ENCODE data around the gene L3MBTL1.

Gene L3MBTL1

GRCh38 chr20:43559147-43559987, 51.9 kb downstream of the L3MBTL1 start:
- no peak for DNase-seq (ENCODE audit: low read depth, low spot score)

GRCh38 chr20:43560974-43561373, 53.5 kb downstream of the L3MBTL1 start:
- no peak for DNase-seq (ENCODE audit: low read depth, low spot score)

GRCh38 chr20:43563429-43563828, 55.9 kb downstream of the L3MBTL1 start:
- DNase-seq (ENCODE audit: low read depth, low spot score): no peak

- no peak for DNase-seq (ENCODE audit: low read depth, low spot score)
Observed at GRCh38 chr20:43563991-43564390, 56.5 kb downstream of the L3MBTL1 start.

GRCh38 chr20:43564455-43564854, 57.0 kb downstream of the L3MBTL1 start:
- no peak for DNase-seq (ENCODE audit: low read depth, low spot score)

- DNase-seq (ENCODE audit: low read depth, low spot score): no peak
Observed at GRCh38 chr20:43564993-43565757, 57.7 kb downstream of the L3MBTL1 start.

GRCh38 chr20:43565758-43566104, 58.2 kb downstream of the L3MBTL1 start:
- DNase-seq (ENCODE audit: low read depth, low spot score): no peak

GRCh38 chr20:43567477-43567876, 60.0 kb downstream of the L3MBTL1 start:
- no peak for DNase-seq (ENCODE audit: low read depth, low spot score)

GRCh38 chr20:43568706-43569105, 61.2 kb downstream of the L3MBTL1 start:
- no peak for DNase-seq (ENCODE audit: low read depth, low spot score)

GRCh38 chr20:43569282-43569681, 61.8 kb downstream of the L3MBTL1 start:
- DNase-seq (ENCODE audit: low read depth, low spot score): no peak

GRCh38 chr20:43570496-43570895, 63.0 kb downstream of the L3MBTL1 start:
- DNase-seq (ENCODE audit: low read depth, low spot score): no peak

- DNase-seq (ENCODE audit: low read depth, low spot score): no peak
Observed at GRCh38 chr20:43571310-43571709, 63.8 kb downstream of the L3MBTL1 start.

- no peak for DNase-seq (ENCODE audit: low read depth, low spot score)
Observed at GRCh38 chr20:43571771-43572170, 64.3 kb downstream of the L3MBTL1 start.

- no peak for DNase-seq (ENCODE audit: low read depth, low spot score)
Observed at GRCh38 chr20:43572891-43573290, 65.4 kb downstream of the L3MBTL1 start.

- DNase-seq (ENCODE audit: low read depth, low spot score): no peak
Observed at GRCh38 chr20:43576108-43576507, 68.6 kb downstream of the L3MBTL1 start.

GRCh38 chr20:43579861-43580793, 72.6 kb downstream of the L3MBTL1 start:
- no peak for DNase-seq (ENCODE audit: low read depth, low spot score)

- no peak for DNase-seq (ENCODE audit: low read depth, low spot score)
Observed at GRCh38 chr20:43583133-43583864, 75.8 kb downstream of the L3MBTL1 start.

- DNase-seq (ENCODE audit: low read depth, low spot score): peak; percentile 97
Observed at GRCh38 chr20:43583982-43584432, 76.5 kb downstream of the L3MBTL1 start.

GRCh38 chr20:43584448-43585136, 77.1 kb downstream of the L3MBTL1 start:
- DNase-seq (ENCODE audit: low read depth, low spot score): peak; percentile 76

- DNase-seq (ENCODE audit: low read depth, low spot score): no peak
Observed at GRCh38 chr20:43586641-43587040, 79.1 kb downstream of the L3MBTL1 start.
